ENCODE data around the gene SPRYD4. TPM values are rescaled to one million over a fixed set of nuclear protein-coding genes. Genes with fewer than 3 reads are reported as not detected.

The SPRYD4 gene
- polyA plus RNA-seq, 3 donors from 2014 or later = 0.82 to 1.1 (median 1.1) TPM

GRCh38 chr12:56518570-56518969 lies 50.2 kb downstream of the SPRYD4 start:
- H3K27ac Mint-ChIP-seq = no peak overlapping the region
- no peaks in the 10 kb centered on the region for H3K9me3 Mint-ChIP-seq
- no peak for DNase-seq
- H3K36me3 Mint-ChIP-seq = no peaks in the 10 kb centered on the region
- peaks cover 30 to 36% of the 10 kb centered on the region in 2 donors for H3K4me1 Mint-ChIP-seq
- H3K27me3 Mint-ChIP-seq (ENCODE audit: low read depth in 3 of 3) = peaks cover 0 to 10% (median 5%) of the 10 kb centered on the region in 3 donors
- H3K4me3 Mint-ChIP-seq = no peak overlapping the region

DNA sequence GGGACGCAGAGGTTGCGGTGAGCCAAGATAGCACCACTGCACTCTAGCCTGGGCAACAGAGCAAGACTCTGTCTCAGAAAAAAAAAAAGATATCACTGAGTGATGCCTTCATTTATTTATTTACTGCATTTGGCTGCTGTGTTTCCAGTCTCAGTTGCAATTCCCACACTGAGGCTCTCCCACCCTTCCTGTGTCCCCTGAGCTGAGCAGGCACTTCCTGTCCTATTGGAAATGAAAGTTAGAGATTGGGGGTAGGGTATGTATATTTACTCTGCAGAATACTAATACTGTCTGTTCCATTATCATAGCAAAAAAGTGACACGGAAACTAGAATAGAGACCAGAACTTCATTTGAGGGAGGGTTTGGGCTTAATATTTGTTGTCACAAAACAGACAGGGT lies 51.7 kb downstream of the SPRYD4 start:
- H3K27ac Mint-ChIP-seq = no peak overlapping the region
- no peak overlapping the region for H3K4me3 Mint-ChIP-seq
- H3K36me3 Mint-ChIP-seq = no peaks in the 10 kb centered on the region
- H3K4me1 Mint-ChIP-seq = peaks cover 26 to 32% of the 10 kb centered on the region in 2 donors
- H3K9me3 Mint-ChIP-seq = no peaks in the 10 kb centered on the region
- no peak for DNase-seq
- H3K27me3 Mint-ChIP-seq (ENCODE audit: low read depth in 3 of 3) = peaks cover 0 to 10% (median 5%) of the 10 kb centered on the region in 3 donors

DNA sequence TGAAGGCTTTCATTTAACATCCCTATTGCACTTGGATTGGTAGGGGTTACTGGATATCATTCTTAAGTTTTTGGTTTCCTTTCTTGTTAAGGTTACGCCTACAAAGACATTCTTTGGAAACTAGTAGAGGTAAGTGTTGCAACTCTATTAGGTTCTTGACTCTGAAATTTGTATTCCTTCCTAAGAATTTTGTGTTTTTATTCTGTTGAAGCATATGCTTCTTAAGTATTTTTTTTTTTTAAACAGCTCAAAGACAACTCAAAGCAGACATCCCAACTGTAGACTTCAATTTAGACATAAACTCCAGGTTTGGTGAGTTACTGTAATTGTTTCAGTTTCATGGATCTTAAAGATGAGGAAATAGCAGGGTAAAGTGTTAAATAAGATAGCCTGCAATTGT lies 52.1 kb downstream of the SPRYD4 start:
- peak overlapping the region; percentile 57 to 97 (median 92) for H3K4me3 Mint-ChIP-seq
- H3K27ac Mint-ChIP-seq = peak overlapping the region in 3 of 6 donors; percentile 12 to 85 (median 49)
- peaks cover 0 to 10% (median 5%) of the 10 kb centered on the region in 3 donors for H3K27me3 Mint-ChIP-seq (ENCODE audit: low read depth in 3 of 3)
- DNase-seq = no peak
- peaks cover 26 to 32% of the 10 kb centered on the region in 2 donors for H3K4me1 Mint-ChIP-seq
- H3K9me3 Mint-ChIP-seq = no peaks in the 10 kb centered on the region
- H3K36me3 Mint-ChIP-seq = no peaks in the 10 kb centered on the region

- H3K4me3 Mint-ChIP-seq = peak overlapping the region; percentile 88 to 97 (median 92)
- H3K4me1 Mint-ChIP-seq = peaks cover 26 to 32% of the 10 kb centered on the region in 2 donors
- DNase-seq = peak in 1 of 3 donors; percentile 11
- no peaks in the 10 kb centered on the region for H3K9me3 Mint-ChIP-seq
- peak overlapping the region in 5 of 6 donors; percentile 83 to 96 (median 93) for H3K27ac Mint-ChIP-seq
- no peaks in the 10 kb centered on the region for H3K36me3 Mint-ChIP-seq
- peaks cover 0 to 10% (median 5%) of the 10 kb centered on the region in 3 donors for H3K27me3 Mint-ChIP-seq (ENCODE audit: low read depth in 3 of 3)
Measured at GRCh38 chr12:56521209-56521589, 52.8 kb downstream of the SPRYD4 start.

GRCh38 chr12:56521590-56522371 lies 53.4 kb downstream of the SPRYD4 start, which contains the start of gene RBMS2:
Gene RBMS2 (plus strand): TSS chr12:56521820. CDS start chr12:56522024, 204 bp downstream.
- H3K27ac Mint-ChIP-seq = peak within 1 kb of the TSS; percentile 65 to 96 (median 89)
- H3K4me3 Mint-ChIP-seq = peak within 1 kb of the TSS; percentile 88 to 97 (median 92)
- no peaks in the 10 kb centered on the region for H3K36me3 Mint-ChIP-seq
- H3K4me1 Mint-ChIP-seq = peaks cover 26 to 32% of the 10 kb centered on the region in 2 donors
- peaks cover 0 to 10% (median 5%) of the 10 kb centered on the region in 3 donors for H3K27me3 Mint-ChIP-seq (ENCODE audit: low read depth in 3 of 3)
- peak; percentile 55 to 59 (median 58) for DNase-seq
- H3K9me3 Mint-ChIP-seq = no peaks in the 10 kb centered on the region

GRCh38 chr12:56522411-56523193 lies 54.2 kb downstream of the SPRYD4 start:
- Mint-ChIP-seq H3K27ac (peak overlapping the region; percentile 65 to 96 (median 89)), H3K27me3 (ENCODE audit: low read depth in 3 of 3) (peaks cover 0 to 10% (median 5%) of the 10 kb centered on the region in 3 donors), H3K36me3 (no peaks in the 10 kb centered on the region), H3K4me1 (peaks cover 26 to 32% of the 10 kb centered on the region in 2 donors), H3K4me3 (peak overlapping the region; percentile 88 to 97 (median 92)), H3K9me3 (no peaks in the 10 kb centered on the region)
- DNase-seq = no peak

- DNase-seq = no peak
- H3K27ac Mint-ChIP-seq = no peak overlapping the region
- H3K9me3 Mint-ChIP-seq = no peaks in the 10 kb centered on the region
- H3K36me3 Mint-ChIP-seq = no peaks in the 10 kb centered on the region
- H3K27me3 Mint-ChIP-seq (ENCODE audit: low read depth in 3 of 3) = no peaks in the 10 kb centered on the region
- no peak overlapping the region for H3K4me3 Mint-ChIP-seq
- H3K4me1 Mint-ChIP-seq = no peaks in the 10 kb centered on the region
Measured at GRCh38 chr12:56528846-56529245, 60.5 kb downstream of the SPRYD4 start.

Other genes starting within 250 kb of the SPRYD4 start
- gene RNF41, start 246.7 kb upstream of the SPRYD4 start, polyA plus RNA-seq = 10 to 100 TPM; 49.0 to 55.1 (median 49.3) TPM
- gene NABP2, start 244.2 kb upstream of the SPRYD4 start, polyA plus RNA-seq = 1 to 10 TPM; 3.2 to 8.8 (median 6.8) TPM
- not detected for gene SLC39A5, start 238.5 kb upstream of the SPRYD4 start, polyA plus RNA-seq
- gene ANKRD52, start 210.2 kb upstream of the SPRYD4 start, polyA plus RNA-seq = 10 to 100 TPM in 1 of 3 donors, 1 to 10 TPM in 2; 3.2 to 23.3 (median 3.7) TPM
- 10 to 100 TPM; 12.0 to 18.6 (median 18.3) TPM for gene COQ10A, start 201.6 kb upstream of the SPRYD4 start, polyA plus RNA-seq
- gene CS, start 168.2 kb upstream of the SPRYD4 start, polyA plus RNA-seq = 10 to 100 TPM; 41.7 to 82.2 (median 67.3) TPM
- gene CNPY2, start 152.6 kb upstream of the SPRYD4 start, polyA plus RNA-seq = 100 to 1,000 TPM; 201 to 232 (median 228) TPM
- gene PAN2, start 134.6 kb upstream of the SPRYD4 start, polyA plus RNA-seq = 1 to 10 TPM; 4.6 to 9.4 (median 8.7) TPM
- 1 to 10 TPM in 1 of 3 donors, under 1 TPM in 2; 0.21 to 1.5 (median 0.40) TPM for gene IL23A, start 129.7 kb upstream of the SPRYD4 start, polyA plus RNA-seq
- gene STAT2, start 108.5 kb upstream of the SPRYD4 start, polyA plus RNA-seq = 10 to 100 TPM; 49.5 to 78.1 (median 61.4) TPM
- gene APOF, start 105.7 kb upstream of the SPRYD4 start, polyA plus RNA-seq = not detected
- gene TIMELESS, start 19.2 kb upstream of the SPRYD4 start, polyA plus RNA-seq = 10 to 100 TPM in 1 of 3 donors, 1 to 10 TPM in 2; 3.5 to 11.3 (median 4.8) TPM
- under 1 TPM in 2 of 3 donors, not detected in 1; 0.15 to 0.25 TPM for gene MIP, start 13.9 kb upstream of the SPRYD4 start, polyA plus RNA-seq
- 1 to 10 TPM in 2 of 3 donors, under 1 TPM in 1; 0.57 to 2.0 (median 1.2) TPM for gene GLS2, start 19.6 kb downstream of the SPRYD4 start, polyA plus RNA-seq
- 1 to 10 TPM; 1.1 to 1.3 (median 1.3) TPM for gene RBMS2, start 53.2 kb downstream of the SPRYD4 start, polyA plus RNA-seq
- 10 to 100 TPM in 2 of 3 donors, 1 to 10 TPM in 1; 6.5 to 37.5 (median 11.9) TPM for gene BAZ2A, start 161.7 kb downstream of the SPRYD4 start, polyA plus RNA-seq
- 1,000 to 10,000 TPM in 1 of 3 donors, 100 to 1,000 TPM in 2; 795 to 1,475 (median 867) TPM for gene ATP5F1B, start 177.4 kb downstream of the SPRYD4 start, polyA plus RNA-seq
- 100 to 1,000 TPM; 175 to 222 (median 180) TPM for gene PTGES3, start 219.7 kb downstream of the SPRYD4 start, polyA plus RNA-seq

All from immature natural killer cell (primary cell).